HG03442 (cell line): ENCODE measurements around the gene REEP6.

Source experiments
- ATAC-seq: cut with Tn5 transposase; IDR thresholded peaks from one replicate; pipeline ENCODE4 v1.9.1; 2021; ENCODE audit warnings: mild to moderate bottlenecking, moderate library complexity; ENCODE audit not compliant: unreplicated experiment

The REEP6 gene

DNA sequence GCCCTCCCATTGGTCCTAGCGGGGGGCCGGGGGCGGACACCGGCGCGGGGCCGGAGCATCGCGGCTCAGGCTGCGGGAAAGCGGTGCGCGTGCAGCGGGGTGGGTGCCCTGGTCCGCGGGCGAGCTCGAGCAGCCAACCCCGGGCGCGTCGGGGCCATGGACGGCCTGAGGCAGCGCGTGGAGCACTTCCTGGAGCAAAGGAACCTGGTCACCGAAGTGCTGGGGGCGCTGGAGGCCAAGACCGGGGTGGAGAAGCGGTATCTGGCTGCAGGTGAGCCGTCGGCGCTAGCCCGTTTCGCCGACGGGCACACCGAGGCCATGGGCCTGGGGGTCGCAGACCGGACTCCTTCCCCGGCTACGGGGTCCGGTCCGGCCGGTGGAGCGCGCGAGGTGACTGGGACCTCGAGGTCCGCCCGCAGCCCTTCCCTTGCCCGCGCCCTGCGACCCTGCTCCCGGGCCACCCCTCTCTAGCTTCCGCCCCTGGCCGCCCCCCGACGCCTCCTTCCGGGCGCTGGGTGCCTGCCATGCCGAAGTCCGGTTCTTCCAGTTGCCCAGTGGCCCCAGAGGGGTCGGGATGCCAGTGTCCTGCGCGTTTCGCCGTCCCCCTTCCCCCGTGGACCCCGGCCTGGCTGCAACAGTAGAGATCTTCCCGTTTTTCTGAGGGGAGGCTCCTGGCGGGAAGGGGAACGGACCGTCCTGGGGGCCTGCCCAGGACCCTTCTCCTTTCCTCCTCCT, at the start of gene REEP6:
Gene REEP6 (plus strand): TSS at position 68 of the 735 bp plus-strand sequence. CDS start 89 bp downstream, at position 157.
- ATAC-seq, result peak; percentile 7

DNA sequence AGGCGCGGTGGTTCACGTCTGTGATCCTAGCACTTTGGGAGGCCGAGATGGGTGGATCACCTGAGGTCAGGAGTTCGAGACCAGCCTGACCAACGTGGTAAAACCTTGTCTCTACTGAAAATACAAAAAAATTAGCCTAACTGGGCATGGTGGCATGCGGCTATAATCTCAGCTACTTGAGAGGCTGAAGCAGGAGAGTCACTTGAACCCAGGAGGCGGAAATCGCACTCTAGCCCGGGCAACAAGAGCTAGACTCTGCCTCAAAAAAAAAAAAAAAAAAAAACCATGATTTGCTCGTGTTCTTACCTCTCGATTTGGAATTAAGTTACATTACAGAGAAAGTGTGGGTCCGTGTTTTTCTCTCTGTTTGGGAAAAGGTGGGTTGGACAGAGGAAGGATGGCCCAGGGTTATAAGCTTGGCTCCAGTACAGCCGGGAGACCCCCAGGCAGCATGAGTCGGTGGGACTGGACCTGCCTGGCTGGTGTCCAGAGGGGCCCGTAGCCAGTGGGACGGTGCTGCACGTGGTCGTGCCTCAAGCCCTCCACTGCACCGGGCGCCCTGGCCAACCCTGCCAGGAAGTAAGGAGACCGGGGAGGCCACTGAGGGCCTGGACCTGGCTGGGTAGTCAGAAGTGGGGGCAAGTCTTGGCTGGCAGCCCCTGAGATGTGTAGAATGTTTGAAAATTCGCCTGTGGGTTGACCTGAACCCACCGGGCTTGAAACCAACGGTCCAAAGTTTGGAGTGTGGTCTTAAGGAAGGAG, 49.1 kb upstream of the REEP6 start:
- ATAC-seq, result no peak

DNA sequence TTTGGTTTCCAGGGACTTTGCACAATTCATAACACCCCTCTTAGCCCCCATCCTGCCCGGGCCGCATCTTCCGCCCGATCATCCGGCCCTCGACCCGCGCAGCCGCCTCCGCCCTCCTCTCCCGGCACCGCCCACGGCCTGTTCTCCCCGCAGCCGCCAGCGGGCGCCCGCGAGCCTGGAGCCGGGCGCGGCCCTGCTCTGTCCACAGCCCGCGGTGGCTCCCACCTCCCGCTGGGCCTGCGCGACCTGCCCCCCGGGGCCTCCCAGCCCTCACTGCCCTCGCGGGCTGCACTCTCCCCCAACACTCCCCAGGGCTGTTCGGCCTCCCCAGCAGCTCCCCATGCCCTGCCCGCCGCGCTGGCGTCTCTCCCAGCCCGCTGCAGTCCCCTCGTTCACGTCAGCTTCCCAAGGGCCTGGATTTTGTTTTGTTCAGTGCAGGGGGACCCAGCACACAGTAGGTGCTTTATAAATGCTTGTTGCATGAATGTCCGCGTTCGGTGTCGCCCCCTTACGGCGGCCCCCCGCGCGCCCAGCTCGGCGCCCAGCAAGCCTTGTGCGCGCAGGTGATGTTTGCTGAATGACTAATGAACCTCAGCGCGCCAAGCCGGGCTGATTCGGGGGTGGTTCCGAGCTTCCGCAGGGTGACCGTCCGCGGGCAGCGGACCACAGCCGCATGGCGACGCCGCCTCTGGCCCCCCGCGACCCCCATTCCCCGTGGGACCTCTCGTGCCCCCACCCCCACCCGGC, 45.6 kb upstream of the REEP6 start:
- peak; percentile 62 for ATAC-seq

DNA sequence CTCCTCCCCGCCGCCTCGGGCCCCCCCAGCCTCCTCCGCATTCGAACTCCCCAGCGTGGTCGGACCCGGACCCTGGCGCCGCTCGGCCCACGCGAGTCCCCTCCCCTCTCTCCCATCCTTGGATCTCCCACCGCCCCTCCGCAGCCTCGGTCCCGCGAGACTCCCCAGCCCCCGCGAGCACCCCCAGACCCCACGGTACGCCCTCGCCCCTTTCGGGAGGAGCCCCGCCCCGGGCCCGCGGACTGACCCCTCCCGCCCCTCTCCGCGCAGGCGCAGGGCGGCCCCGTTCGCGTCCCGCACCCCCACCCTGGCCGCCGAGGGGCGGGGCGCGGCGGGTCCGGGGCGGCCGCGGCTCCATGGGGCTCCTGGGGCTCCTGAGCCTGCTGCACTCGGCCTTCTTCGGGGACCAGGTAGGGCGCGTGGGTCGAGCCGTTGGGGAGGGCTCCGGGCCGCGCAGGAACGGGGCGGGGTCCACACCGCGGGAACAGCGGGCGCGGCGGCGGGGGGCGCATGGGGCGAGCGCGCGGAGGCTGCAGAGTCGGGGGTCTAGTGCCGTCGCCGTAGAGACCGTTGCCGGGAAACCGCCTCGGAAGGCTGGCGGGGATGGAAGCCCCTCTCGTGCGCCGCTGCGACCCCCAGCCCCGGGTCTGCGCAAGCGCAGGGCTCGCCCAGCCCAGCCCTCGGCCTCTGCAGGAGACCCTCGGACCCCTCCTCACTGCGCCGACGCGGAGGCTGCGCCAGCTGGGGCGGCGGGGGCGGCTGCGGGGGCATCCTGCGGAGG, 44.9 kb upstream of the REEP6 start:
- ATAC-seq, result no peak

DNA sequence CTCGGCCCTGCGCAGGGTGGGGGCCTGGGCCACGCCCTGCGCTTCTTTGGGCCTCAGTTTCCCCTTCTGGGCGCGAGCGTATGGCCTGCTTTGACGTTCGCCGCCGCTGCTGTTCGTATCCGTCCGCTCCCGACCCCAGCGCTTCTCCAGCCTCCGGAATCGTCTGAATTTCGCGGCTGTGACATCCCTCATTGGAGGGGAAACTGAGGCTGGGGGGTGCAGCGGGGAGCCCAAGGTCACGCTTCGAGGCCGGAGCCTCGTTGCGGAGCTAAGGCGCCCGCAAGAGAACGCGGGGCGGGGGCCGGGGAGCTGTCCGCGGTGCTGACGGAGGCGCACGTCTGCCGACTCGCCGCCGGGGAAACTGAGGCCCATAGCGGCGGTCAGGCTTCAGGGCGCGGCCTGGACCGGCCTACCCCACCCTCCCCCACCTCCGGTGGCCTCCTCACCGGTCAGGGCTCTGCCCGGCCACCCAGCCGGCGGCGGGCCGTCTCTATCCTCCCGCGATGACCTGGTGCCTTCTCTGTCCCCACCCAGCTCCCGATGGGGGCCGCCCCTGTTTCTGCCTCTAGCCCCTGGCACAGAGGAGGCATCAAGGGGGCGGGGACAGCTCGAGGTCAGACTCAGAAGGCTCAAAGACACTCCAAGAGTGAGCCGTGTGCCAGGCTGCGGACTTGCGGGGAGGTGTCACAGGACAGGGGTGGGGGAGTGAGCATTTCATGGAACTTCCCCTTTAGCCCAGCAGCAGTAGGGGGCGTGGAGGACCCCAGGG, 44.1 kb upstream of the REEP6 start:
- no peak for ATAC-seq

DNA sequence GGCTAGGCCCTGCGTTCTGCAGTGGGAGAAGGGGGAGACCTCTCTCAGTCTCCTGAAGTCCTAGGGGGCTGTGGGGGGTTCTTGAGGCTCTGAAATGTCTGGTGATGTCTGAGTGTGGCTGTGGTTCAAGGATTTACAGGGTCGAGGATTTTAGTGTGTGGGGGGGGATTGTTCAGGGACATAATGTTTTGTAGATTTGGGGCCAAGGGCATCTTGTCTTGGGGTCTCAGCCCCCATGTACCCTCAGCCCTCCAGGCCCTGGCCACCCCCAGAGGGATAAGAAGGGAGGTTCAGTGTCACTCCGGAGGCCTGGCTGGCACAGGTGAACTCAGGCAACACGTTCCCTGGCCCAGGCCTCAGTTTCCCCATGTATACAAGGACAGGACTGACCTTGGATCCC, 43.5 kb upstream of the REEP6 start:
- ATAC-seq, result no peak

DNA sequence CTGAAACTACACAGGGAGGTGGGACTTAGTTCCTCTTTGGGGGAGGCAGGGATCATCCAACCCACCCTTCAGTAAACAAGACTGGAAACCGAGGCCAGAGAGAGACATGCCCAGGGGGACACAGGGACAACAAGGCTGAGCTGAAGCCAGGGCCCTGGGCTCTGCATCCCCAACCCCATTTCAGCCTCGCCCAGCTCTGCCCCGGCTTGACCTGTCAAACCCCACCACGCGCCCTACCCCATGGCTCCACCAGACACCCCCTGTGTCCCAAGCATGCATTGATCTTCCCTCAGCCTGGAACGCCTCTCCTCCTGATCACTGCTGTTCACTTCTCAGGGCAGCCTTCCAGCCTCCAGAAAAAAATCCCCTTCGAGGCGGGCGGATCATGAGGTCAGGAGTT, 43.0 kb upstream of the REEP6 start:
- no peak for ATAC-seq

DNA sequence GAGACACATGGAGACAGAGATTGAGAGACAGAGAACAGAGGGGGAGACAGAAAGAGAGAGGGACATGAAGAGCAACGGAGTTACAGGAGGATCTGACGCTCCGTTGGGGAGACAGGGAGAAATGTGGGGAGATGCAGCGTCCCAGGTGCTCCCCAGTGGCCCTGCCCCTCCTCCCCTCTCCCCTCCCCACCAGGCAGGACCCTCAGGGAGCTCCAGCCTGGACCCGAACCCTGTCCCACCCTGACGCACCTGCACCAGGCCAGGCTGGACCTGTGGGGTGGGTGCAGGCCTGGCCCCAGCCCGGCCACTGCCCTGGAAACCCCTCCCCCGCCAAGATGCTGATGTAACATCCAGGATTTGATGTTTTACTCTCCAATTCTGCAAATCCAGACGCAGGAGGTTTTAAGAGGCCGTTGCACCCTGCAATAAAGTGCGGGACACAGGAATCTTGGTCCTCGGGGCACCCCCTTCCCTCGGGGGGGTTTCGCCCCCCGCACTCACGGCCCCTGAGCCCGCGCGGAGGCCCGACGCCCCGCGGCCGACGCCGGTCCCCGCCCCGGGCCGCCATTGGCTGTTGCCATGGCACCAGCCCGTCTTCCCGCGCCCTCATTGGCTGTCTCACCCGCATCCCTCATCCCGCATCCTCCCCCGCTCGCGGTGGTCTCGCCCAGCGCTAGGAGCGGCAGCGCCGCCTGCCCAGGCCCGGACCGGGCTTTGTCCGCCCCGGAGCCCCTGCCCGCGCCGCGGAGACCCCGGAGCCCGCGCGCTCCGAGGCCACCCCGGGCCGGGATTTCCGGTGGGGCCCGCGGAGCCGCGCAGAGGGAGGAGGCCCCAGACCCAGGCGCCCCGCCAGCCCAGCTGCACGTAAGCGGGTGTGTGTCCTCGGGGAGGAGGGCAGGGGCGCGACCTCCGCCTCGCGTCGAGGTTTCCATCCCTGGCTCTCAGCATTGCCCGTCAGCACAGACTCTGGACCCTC, 41.2 kb upstream of the REEP6 start, which contains the start of gene APC2:
Gene APC2 (plus strand): TSS at position 655 of the 976 bp plus-strand sequence. CDS start 2,881 bp downstream, outside the sequence.
- no peak for ATAC-seq

DNA sequence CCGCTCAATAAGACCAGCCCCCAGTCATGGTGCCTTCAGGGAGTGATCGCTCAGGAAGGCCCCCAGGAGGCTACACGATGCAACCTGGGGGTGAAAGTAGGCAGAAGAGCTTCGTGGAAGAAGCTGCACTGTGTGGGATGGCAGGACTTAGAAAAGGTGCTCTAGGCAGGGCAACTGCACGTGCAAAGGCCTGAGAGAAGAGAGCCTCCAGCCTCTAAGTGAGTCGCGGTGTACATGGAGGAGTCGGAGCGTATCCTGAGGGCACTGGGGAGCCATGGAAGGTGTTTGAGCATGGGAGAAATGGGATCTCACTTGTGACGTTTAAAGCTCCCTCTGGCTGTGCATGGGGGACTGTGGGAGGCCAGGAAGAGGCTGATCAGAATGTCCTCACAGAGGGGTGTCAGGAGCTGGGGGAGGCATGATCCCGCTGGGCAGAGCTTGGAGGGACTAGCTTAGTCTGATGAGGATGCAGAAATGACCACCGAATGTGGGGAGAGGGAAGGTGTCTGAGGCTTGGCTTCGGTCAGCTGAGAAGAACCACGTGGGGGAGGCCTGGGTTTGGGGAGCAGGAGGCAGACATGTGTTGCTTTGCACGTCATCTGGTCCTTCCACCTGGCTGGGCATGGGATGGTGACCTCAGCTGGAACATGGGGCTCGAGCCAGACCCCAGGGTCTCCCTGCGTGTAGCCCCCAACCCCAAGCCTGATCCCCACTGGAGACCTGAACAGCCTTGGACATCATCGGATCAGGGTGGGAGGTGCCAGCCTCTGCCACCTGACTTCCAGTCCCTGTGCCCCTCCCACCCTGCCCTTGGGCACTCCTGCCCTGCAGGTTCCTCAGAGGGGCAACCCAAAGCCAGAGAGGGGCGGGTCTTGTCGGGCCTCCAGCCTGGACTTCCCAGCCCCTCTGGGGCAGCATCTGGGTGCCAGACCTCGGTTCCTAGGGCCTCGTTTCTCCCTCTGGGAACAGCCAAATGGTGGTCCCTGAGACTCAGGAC, 39.9 kb upstream of the REEP6 start:
- ATAC-seq, result no peak

DNA sequence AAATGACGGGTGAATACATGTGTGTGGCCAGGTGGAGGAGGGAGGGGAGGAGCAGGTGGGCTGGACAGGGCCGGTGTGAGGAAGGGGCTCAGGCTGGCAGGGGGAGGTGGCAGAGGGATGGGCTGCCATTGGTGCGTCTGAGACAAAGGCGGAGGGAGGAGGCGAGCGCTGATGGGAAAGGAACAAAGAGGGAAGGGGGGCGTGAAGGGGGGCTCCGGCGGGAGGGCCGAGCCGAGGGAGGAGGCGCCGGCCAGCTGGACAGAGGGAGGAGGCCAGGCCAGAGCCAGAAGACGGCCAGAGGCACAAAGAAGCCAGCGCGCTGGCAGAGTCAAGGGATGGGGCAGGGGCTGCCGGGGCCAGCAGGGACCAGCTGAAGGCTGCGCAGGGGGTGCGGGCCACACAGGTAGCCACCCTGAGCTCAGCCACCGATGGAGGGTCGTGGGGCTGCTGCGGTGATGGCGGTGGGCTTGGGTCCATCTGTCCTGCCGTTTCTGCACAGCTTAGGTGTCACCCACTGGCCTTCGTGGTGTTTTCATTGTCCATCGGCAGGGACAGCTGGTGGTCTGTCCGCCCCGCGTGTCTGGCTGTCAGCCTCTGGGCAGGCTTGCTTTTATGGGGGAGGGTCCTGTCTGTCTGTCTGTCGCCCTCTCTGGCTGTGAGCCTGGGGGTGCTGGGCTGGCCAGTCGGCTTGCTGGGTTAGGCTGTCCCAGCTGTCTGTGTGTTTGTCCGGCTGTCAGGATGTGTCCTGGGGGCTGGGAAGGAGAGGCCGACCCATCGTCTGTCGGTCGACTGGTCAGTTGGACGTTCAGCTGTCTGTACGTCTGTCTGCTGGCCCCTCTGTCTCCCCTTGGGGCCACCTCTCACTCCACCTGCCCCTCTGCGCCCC, 38.8 kb upstream of the REEP6 start:
- no peak for ATAC-seq

DNA sequence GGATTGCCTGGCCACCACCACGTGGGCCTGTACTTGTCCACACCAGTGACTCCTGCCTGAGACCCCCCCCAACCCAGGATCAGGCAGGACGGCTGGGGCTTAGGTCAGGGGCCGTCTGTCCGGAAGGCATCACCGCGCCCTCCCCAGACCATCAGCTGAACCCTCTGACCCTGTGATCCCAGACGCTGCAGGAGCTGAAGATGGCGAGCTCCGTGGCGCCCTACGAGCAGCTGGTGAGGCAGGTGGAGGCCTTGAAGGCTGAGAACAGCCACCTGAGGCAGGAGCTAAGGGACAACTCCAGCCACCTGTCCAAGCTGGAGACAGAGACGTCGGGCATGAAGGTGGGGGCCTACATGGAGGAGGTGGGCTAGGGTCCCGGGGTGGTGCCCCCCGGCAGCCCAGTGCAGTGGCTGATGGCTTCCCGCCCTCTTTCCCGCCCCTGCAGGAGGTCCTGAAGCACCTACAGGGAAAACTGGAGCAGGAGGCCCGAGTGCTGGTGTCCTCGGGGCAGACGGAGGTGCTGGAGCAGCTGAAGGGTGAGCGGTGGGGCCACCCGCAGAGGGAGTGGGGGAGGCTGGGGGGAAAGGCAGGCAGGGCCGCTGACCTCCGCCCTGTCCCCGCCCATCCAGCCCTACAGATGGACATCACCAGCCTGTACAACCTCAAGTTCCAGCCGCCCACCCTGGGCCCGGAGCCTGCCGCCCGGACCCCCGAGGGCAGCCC, 38.0 kb upstream of the REEP6 start:
- ATAC-seq, result no peak

DNA sequence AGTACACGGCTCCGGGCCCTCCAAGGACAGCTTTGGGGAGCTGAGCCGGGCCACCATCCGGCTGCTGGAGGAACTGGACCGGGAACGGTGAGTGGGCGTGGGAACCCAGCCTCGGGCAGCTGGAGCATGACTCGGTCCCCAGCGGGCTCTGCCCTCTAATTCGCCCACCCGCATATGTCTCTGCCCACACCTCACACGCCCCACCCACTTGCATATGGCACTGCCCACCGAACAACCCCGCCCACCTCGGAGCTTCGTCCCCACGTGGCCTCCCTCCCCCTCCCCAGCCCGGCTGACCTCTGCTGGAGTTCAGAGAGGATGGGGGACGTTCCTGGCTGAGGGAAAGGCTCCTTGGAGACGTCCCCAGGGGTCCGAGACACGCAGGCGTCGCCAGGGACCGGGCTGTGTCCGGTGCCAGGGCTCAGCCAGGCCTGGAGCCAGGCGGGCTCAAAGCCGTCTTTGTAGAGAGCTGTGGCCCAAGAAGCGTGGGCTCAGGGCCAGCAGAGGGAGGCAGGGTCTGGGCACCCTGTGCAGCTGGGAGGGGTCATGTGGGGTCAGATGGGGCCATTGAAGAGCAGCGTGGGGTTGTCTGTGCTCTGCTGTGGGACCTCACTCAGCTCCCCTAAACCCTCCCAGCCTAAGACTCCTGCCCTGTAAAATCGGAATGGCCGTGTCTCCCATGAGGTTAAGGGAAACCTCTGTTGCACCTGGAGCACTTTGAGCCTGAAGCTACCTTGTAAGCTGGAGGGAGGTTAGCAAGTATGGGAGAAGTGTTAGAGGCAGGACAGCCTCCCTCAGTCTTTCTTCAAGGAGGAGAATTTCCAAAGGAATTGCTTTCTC, 37.2 kb upstream of the REEP6 start:
- no peak for ATAC-seq

DNA sequence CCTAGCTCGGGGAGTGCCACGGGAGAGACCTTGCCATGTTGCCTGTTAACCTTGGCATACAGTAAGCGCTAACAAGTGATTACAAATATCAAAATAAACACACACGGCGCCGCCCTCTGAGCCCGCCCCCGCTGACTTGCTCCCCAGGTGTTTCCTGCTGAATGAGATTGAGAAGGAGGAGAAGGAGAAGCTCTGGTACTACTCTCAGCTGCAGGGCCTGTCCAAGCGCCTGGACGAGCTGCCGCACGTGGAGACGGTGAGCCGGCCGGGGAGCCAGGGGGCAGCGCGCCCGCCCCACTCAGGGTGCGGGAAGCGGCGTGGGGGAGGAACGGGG, 36.0 kb upstream of the REEP6 start:
- no peak for ATAC-seq

DNA sequence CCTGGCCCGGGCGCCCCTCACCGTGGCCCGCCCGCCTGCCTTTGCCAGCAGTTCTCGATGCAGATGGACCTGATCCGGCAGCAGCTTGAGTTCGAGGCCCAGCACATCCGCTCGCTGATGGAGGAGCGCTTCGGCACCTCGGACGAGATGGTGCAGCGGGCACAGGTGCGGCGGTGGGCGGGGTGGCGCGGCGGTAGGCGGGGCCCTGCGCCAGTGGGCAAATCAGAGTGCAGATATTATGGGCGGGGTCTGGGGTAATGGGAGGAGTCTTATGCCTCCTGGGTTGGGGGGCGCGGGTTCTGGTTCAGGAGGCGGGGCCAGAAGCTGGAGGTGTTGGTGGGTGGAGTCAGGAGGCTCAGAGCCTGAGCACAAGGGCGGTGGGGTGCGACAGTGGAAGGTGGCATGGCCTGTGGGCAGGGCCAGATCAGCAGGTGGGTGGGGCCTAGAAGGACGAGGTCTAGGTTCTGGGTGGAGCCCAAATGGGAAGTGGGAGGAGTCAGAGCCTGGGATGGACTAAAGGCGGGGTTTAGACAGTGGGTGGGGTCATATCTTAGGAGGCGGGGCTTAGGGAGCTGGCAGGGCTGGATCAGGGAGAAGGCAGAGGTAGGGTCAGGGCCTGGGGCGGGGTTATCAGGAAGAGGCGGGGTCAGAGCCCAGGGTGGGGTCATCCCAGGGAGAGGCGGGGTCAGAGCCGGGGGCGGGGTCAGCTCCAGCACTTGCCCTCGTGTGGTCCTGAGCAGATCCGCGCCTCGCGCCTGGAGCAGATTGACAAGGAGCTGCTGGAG, 35.5 kb upstream of the REEP6 start:
- no peak for ATAC-seq
